Ishikawa (cell line): ENCODE data around the gene DVL2.

Experiments
- CEBPB ChIP-seq: IDR thresholded peaks from 2 replicates; pipeline ENCODE4 v1.6.1; 2012
- CREB1 ChIP-seq: IDR thresholded peaks from 2 replicates; pipeline ENCODE4 v1.6.1; 2012; ENCODE audit warnings: low read depth
- EGR1 ChIP-seq: IDR thresholded peaks from 2 replicates; pipeline ENCODE4 v1.6.1; 2012
- EP300 ChIP-seq: IDR thresholded peaks from 2 replicates; pipeline ENCODE4 v1.6.1; 2012; ENCODE audit warnings: borderline replicate concordance
- FOXM1 ChIP-seq: IDR thresholded peaks from 2 replicates; pipeline ENCODE4 v1.6.1; 2012; ENCODE audit warnings: low read depth, borderline replicate concordance
- MAX ChIP-seq: IDR thresholded peaks from 2 replicates; pipeline ENCODE4 v1.6.1; 2012
- NFIC ChIP-seq: IDR thresholded peaks from 2 replicates; pipeline ENCODE4 v1.6.1; 2012
- RAD21 ChIP-seq: IDR thresholded peaks from 2 replicates; pipeline ENCODE4 v1.6.1; 2012; ENCODE audit warnings: low read depth
- TAF1 ChIP-seq: IDR thresholded peaks from 2 replicates; pipeline ENCODE4 v1.6.1; 2012; ENCODE audit warnings: low read depth, mild to moderate bottlenecking
- TCF12 ChIP-seq: IDR thresholded peaks from 2 replicates; pipeline ENCODE4 v1.6.1; 2012; ENCODE audit warnings: low read depth
- TEAD4 ChIP-seq: IDR thresholded peaks from 2 replicates; pipeline ENCODE4 v1.6.1; 2012
- USF1 ChIP-seq: IDR thresholded peaks from 2 replicates; pipeline ENCODE4 v1.6.1; 2012
- YY1 ChIP-seq: IDR thresholded peaks from 2 replicates; pipeline ENCODE4 v1.6.1; 2012; ENCODE audit warnings: low read depth
- ZBTB7A ChIP-seq: IDR thresholded peaks from 2 replicates; pipeline ENCODE4 v1.6.1; 2012; ENCODE audit warnings: low read depth
- TF ChIP-seq, protein P1 (sequence below): IDR thresholded peaks from 2 replicates; pipeline ENCODE4 v1.6.1; 2012; ENCODE audit warnings: low read depth, mild to moderate bottlenecking

DVL2 gene

GRCh38 chr17:7213895-7214299, 20.4 kb downstream of the DVL2 start:
- no peak for TF ChIP-seq TEAD4
- TF ChIP-seq, protein P1, sequence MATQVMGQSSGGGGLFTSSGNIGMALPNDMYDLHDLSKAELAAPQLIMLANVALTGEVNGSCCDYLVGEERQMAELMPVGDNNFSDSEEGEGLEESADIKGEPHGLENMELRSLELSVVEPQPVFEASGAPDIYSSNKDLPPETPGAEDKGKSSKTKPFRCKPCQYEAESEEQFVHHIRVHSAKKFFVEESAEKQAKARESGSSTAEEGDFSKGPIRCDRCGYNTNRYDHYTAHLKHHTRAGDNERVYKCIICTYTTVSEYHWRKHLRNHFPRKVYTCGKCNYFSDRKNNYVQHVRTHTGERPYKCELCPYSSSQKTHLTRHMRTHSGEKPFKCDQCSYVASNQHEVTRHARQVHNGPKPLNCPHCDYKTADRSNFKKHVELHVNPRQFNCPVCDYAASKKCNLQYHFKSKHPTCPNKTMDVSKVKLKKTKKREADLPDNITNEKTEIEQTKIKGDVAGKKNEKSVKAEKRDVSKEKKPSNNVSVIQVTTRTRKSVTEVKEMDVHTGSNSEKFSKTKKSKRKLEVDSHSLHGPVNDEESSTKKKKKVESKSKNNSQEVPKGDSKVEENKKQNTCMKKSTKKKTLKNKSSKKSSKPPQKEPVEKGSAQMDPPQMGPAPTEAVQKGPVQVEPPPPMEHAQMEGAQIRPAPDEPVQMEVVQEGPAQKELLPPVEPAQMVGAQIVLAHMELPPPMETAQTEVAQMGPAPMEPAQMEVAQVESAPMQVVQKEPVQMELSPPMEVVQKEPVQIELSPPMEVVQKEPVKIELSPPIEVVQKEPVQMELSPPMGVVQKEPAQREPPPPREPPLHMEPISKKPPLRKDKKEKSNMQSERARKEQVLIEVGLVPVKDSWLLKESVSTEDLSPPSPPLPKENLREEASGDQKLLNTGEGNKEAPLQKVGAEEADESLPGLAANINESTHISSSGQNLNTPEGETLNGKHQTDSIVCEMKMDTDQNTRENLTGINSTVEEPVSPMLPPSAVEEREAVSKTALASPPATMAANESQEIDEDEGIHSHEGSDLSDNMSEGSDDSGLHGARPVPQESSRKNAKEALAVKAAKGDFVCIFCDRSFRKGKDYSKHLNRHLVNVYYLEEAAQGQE, result no peak
- TF ChIP-seq EGR1, result no peak
- TF ChIP-seq CEBPB, result 0 out of 2 replicates have a peak, but pooled peaks have one; percentile 34
- TF ChIP-seq NFIC, result no peak
- peak; percentile 70; the same call in 1 of the 2 replicates for TF ChIP-seq FOXM1
- TF ChIP-seq MAX, result no peak

DNA sequence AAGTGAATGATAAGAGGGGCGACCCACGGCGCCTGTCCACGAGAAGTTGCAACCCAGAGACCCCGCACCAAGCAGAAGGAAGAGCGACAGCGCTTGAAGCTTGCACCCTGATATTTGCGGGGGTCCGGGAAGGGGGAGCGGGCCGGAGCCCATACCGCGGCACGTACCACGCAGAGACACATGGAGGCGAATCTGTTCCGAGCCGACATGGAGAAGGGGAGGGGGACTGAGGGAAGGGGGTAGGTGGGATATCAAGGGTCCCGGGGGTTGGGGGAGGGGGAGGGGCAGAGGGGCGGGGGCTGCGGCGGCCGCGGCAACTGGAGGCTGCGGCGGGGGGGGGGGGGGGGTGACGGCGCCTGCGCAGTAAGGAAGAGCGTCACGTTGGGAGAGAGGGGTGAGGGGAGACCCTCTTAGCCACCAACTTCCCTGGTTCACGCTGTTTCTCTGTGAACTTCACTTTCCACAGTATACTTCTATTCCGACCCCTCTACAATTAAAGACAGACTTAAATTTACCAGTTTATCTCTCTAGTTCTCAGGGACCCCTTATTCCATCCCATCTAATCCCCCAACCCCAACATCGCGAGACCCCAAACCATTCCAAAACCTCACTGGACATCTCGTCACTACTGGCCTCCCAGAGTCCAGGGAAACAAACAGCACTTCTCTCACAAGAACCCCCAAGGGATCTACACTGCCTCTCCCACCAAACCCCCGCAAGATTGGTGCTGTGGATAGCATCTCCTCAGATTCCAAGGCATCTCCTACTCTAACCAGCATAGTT, 22.6 kb downstream of the DVL2 start:
- no peak for TF ChIP-seq YY1
- TF ChIP-seq TCF12, result no peak
- TF ChIP-seq FOXM1, result no peak

DNA sequence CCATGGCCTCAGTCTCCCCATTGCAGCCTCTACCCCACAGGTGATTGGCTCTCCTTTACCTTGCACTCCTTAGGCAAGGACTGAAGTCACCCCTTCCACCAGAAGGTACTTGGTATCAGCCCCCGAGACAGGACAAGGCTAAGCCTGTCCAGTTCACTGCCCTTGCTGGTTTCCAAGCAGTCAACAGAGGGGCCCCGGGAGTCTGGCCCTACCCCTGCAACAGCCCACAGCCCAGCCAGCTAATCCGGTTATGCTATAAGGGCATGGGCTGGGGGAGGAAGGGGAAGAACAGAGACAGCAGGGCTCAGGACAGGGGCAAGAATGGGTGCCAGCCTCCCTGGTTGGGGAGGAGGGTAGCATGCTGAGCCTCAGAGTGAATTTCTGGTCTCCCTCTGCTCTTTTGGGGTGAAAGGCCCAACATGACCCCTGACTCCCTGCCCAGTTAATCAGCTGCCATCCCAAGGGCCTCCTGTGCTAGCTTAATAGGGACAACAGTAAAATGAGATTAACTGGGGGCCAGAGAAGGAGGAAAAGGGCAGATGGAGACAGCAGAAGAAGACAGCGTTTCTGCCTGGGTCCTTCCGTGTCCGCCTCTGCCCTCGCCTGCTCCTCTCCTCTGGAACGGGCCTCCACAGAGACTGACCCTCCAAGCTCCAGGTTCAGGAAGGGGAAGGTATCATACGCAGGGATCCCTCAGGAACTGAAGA, 25.4 kb downstream of the DVL2 start:
- TF ChIP-seq TEAD4 (no peak), FOXM1 (no peak), TCF12 (no peak), ZBTB7A (no peak)
- TF ChIP-seq, protein P1, result no peak

GRCh38 chr17:7208027-7208571, 26.2 kb downstream of the DVL2 start:
- TF ChIP-seq FOXM1 (no peak), USF1 (no peak), YY1 (no peak), RAD21 (no peak), NFIC (no peak), ZBTB7A (no peak), EGR1 (no peak), TCF12 (no peak), EP300 (no peak), MAX (no peak), CREB1 (no peak), TEAD4 (no peak), TAF1 (no peak), CEBPB (no peak)
- TF ChIP-seq, protein P1, result no peak
